ENCODE data around the gene NCSTN.

The NCSTN gene

GRCh38 chr1:160374306-160375110, 31.3 kb downstream of the NCSTN start:
- Histone ChIP-seq H4K12ac (ENCODE audit: low read depth, low read length) (no peak overlapping the region), H3K14ac (ENCODE audit: low read length) (no peak overlapping the region), H3K4me1 (ENCODE audit: control insufficient read depth in 1 of 2, insufficient read depth in 2 of 2, low read length in 2 of 2) (peaks cover 4 to 6% of the 10 kb centered on the region in 2 experiments), H2BK120ac (ENCODE audit: insufficient read depth, low read length, poor library complexity) (no peak overlapping the region), H3K36me3 (ENCODE audit: control insufficient read depth in 1 of 2, insufficient read depth in 2 of 2, low read length in 2 of 2) (no peaks in the 10 kb centered on the region), H3K79me1 (ENCODE audit: low read length) (no peaks in the 10 kb centered on the region), H3K4ac (ENCODE audit: low read depth, low read length) (no peak overlapping the region), H4K91ac (ENCODE audit: low read depth, low read length) (no peak overlapping the region), H2BK5ac (ENCODE audit: low read depth, low read length, poor library complexity) (no peak overlapping the region), H3K18ac (ENCODE audit: low read length) (no peak overlapping the region), H4K8ac (ENCODE audit: low read depth, low read length) (no peak overlapping the region), H3K23ac (ENCODE audit: low read length) (no peak overlapping the region), H3K27ac (ENCODE audit: low read depth, low read length) (no peak overlapping the region), H2AFZ (ENCODE audit: insufficient read depth, low read length, poor library complexity) (no peak overlapping the region), H2BK12ac (ENCODE audit: low read length) (no peak overlapping the region), H3K9me3 (ENCODE audit: insufficient read depth, low read depth, low read length) (no peaks in the 10 kb centered on the region), H3K9ac (ENCODE audit: low read length) (no peak overlapping the region), H2AK5ac (ENCODE audit: low read length) (no peak overlapping the region), H3K4me3 (ENCODE audit: low read depth, low read length) (no peak overlapping the region), H3K27me3 (ENCODE audit: insufficient read depth, low read length) (no peaks in the 10 kb centered on the region), H3K4me2 (ENCODE audit: low read length) (no peak overlapping the region), H3K79me2 (ENCODE audit: control insufficient read depth, insufficient read depth, low read length, poor library complexity) (no peaks in the 10 kb centered on the region)
- no CpG with 5 or more reads among the region's 6 CpGs for WGBS (ENCODE audit: extremely low coverage, insufficient coverage, insufficient read length)
- DNase-seq = peak in 1 of 2 donors; percentile 17

GRCh38 chr1:160375788-160376524, 32.8 kb downstream of the NCSTN start:
- no peak overlapping the region for H3K14ac ChIP-seq (ENCODE audit: low read length)
- H2BK12ac ChIP-seq (ENCODE audit: low read length) = no peak overlapping the region
- H2AK5ac ChIP-seq (ENCODE audit: low read length) = no peak overlapping the region
- H3K4ac ChIP-seq (ENCODE audit: low read depth, low read length) = no peak overlapping the region
- DNase-seq = peak in 1 of 2 donors; percentile 13
- no peak overlapping the region for H3K9ac ChIP-seq (ENCODE audit: low read length)
- H4K12ac ChIP-seq (ENCODE audit: low read depth, low read length) = no peak overlapping the region
- H3K79me2 ChIP-seq (ENCODE audit: control insufficient read depth, insufficient read depth, low read length, poor library complexity) = no peaks in the 10 kb centered on the region
- no peaks in the 10 kb centered on the region for H3K9me3 ChIP-seq (ENCODE audit: insufficient read depth, low read depth, low read length)
- H4K8ac ChIP-seq (ENCODE audit: low read depth, low read length) = no peak overlapping the region
- WGBS (ENCODE audit: extremely low coverage, insufficient coverage, insufficient read length) = no CpG with 5 or more reads among the region's 9 CpGs
- H2AFZ ChIP-seq (ENCODE audit: insufficient read depth, low read length, poor library complexity) = no peak overlapping the region
- peaks cover 4 to 6% of the 10 kb centered on the region in 2 experiments for H3K4me1 ChIP-seq (ENCODE audit: control insufficient read depth in 1 of 2, insufficient read depth in 2 of 2, low read length in 2 of 2)
- H4K91ac ChIP-seq (ENCODE audit: low read depth, low read length) = no peak overlapping the region
- no peak overlapping the region for H3K4me2 ChIP-seq (ENCODE audit: low read length)
- H3K18ac ChIP-seq (ENCODE audit: low read length) = no peak overlapping the region
- H2BK120ac ChIP-seq (ENCODE audit: insufficient read depth, low read length, poor library complexity) = no peak overlapping the region
- H3K27ac ChIP-seq (ENCODE audit: low read depth, low read length) = no peak overlapping the region
- H3K23ac ChIP-seq (ENCODE audit: low read length) = no peak overlapping the region
- H3K36me3 ChIP-seq (ENCODE audit: control insufficient read depth in 1 of 2, insufficient read depth in 2 of 2, low read length in 2 of 2) = no peaks in the 10 kb centered on the region
- H3K79me1 ChIP-seq (ENCODE audit: low read length) = no peaks in the 10 kb centered on the region
- H3K27me3 ChIP-seq (ENCODE audit: insufficient read depth, low read length) = no peaks in the 10 kb centered on the region
- no peak overlapping the region for H2BK5ac ChIP-seq (ENCODE audit: low read depth, low read length, poor library complexity)
- H3K4me3 ChIP-seq (ENCODE audit: low read depth, low read length) = no peak overlapping the region

GRCh38 chr1:160376525-160377131, 33.4 kb downstream of the NCSTN start:
- Histone ChIP-seq H3K23ac (ENCODE audit: low read length) (no peak overlapping the region), H2BK120ac (ENCODE audit: insufficient read depth, low read length, poor library complexity) (no peak overlapping the region), H3K4me2 (ENCODE audit: low read length) (no peak overlapping the region)

DNA sequence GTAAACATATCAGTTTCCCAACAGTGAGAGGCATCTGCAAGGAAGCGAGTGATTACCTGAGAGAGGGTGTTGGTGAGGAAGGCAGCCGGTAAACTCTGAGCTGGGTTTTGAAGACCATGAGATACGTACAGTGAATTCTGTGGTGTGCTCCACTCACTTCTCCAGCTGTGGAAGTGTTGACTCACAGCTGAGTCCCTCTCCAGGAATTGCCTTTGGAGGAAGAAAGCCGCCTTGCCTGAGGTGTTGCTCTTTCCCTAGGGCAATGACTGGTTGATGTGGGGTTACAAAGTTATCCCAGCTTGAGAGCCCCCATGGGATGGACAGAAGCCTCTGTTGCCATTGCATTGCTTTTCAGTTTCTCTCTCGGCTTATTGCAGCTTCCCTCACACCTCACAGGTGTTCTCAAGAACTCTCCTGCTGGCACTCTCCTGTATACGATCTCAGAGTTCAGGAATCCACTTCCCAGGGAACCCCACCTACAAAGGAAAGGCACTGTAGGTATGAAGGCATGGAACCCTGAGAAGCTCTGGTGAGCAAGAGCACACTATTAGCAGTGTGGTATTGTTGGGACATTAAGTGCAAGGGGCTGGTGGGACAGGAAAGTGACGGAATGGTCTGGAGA, 34.5 kb downstream of the NCSTN start:
- Histone ChIP-seq H3K23ac (ENCODE audit: low read length) (no peak overlapping the region), H3K14ac (ENCODE audit: low read length) (no peak overlapping the region), H3K4ac (ENCODE audit: low read depth, low read length) (no peak overlapping the region), H4K12ac (ENCODE audit: low read depth, low read length) (no peak overlapping the region), H2BK120ac (ENCODE audit: insufficient read depth, low read length, poor library complexity) (no peak overlapping the region), H2AFZ (ENCODE audit: insufficient read depth, low read length, poor library complexity) (no peak overlapping the region), H3K18ac (ENCODE audit: low read length) (no peak overlapping the region), H3K36me3 (ENCODE audit: control insufficient read depth in 1 of 2, insufficient read depth in 2 of 2, low read length in 2 of 2) (no peaks in the 10 kb centered on the region), H3K9me3 (ENCODE audit: insufficient read depth, low read depth, low read length) (no peaks in the 10 kb centered on the region), H3K4me2 (ENCODE audit: low read length) (no peak overlapping the region), H3K4me3 (ENCODE audit: low read depth, low read length) (no peak overlapping the region), H3K27ac (ENCODE audit: low read depth, low read length) (no peak overlapping the region), H2AK5ac (ENCODE audit: low read length) (no peak overlapping the region), H3K4me1 (ENCODE audit: control insufficient read depth in 1 of 2, insufficient read depth in 2 of 2, low read length in 2 of 2) (peaks cover 4 to 6% of the 10 kb centered on the region in 2 experiments), H2BK12ac (ENCODE audit: low read length) (no peak overlapping the region), H3K79me1 (ENCODE audit: low read length) (no peaks in the 10 kb centered on the region), H3K9ac (ENCODE audit: low read length) (no peak overlapping the region), H3K27me3 (ENCODE audit: insufficient read depth, low read length) (no peaks in the 10 kb centered on the region), H4K8ac (ENCODE audit: low read depth, low read length) (no peak overlapping the region), H4K91ac (ENCODE audit: low read depth, low read length) (no peak overlapping the region), H2BK5ac (ENCODE audit: low read depth, low read length, poor library complexity) (no peak overlapping the region), H3K79me2 (ENCODE audit: control insufficient read depth, insufficient read depth, low read length, poor library complexity) (no peaks in the 10 kb centered on the region)
- no CpG with 5 or more reads among the region's 7 CpGs for WGBS (ENCODE audit: extremely low coverage, insufficient coverage, insufficient read length)
- DNase-seq = peak; percentile 53 to 60

More at GRCh38 chr1:160376525-160377131, 33.4 kb downstream of the NCSTN start:
- H3K79me2 ChIP-seq (ENCODE audit: control insufficient read depth, insufficient read depth, low read length, poor library complexity) = no peaks in the 10 kb centered on the region
- H3K9me3 ChIP-seq (ENCODE audit: insufficient read depth, low read depth, low read length) = no peaks in the 10 kb centered on the region
- H4K8ac ChIP-seq (ENCODE audit: low read depth, low read length) = no peak overlapping the region
- peak; percentile 16 to 65 for DNase-seq
- H4K91ac ChIP-seq (ENCODE audit: low read depth, low read length) = no peak overlapping the region
- H3K9ac ChIP-seq (ENCODE audit: low read length) = no peak overlapping the region
- no peak overlapping the region for H3K27ac ChIP-seq (ENCODE audit: low read depth, low read length)
- H3K4ac ChIP-seq (ENCODE audit: low read depth, low read length) = no peak overlapping the region
- no CpG with 5 or more reads among the region's 5 CpGs for WGBS (ENCODE audit: extremely low coverage, insufficient coverage, insufficient read length)
- no peak overlapping the region for H2AFZ ChIP-seq (ENCODE audit: insufficient read depth, low read length, poor library complexity)
- no peak overlapping the region for H2BK5ac ChIP-seq (ENCODE audit: low read depth, low read length, poor library complexity)
- no peak overlapping the region for H4K12ac ChIP-seq (ENCODE audit: low read depth, low read length)
- no peak overlapping the region for H2BK12ac ChIP-seq (ENCODE audit: low read length)
- H3K27me3 ChIP-seq (ENCODE audit: insufficient read depth, low read length) = no peaks in the 10 kb centered on the region
- H3K4me1 ChIP-seq (ENCODE audit: control insufficient read depth in 1 of 2, insufficient read depth in 2 of 2, low read length in 2 of 2) = peaks cover 4 to 6% of the 10 kb centered on the region in 2 experiments
- no peak overlapping the region for H3K4me3 ChIP-seq (ENCODE audit: low read depth, low read length)
- H3K18ac ChIP-seq (ENCODE audit: low read length) = no peak overlapping the region
- no peaks in the 10 kb centered on the region for H3K79me1 ChIP-seq (ENCODE audit: low read length)
- H3K14ac ChIP-seq (ENCODE audit: low read length) = no peak overlapping the region
- H2AK5ac ChIP-seq (ENCODE audit: low read length) = no peak overlapping the region
- H3K36me3 ChIP-seq (ENCODE audit: control insufficient read depth in 1 of 2, insufficient read depth in 2 of 2, low read length in 2 of 2) = no peaks in the 10 kb centered on the region

Measured in trophoblast cell (in vitro differentiated cells and primary cell).